ENCODE data around the gene PZP. TPM values are rescaled to one million over a fixed set of nuclear protein-coding genes. Genes with fewer than 3 reads are reported as not detected.

The PZP gene
- polyA plus RNA-seq, 1 donor from 2014 or later, result not detected

DNA sequence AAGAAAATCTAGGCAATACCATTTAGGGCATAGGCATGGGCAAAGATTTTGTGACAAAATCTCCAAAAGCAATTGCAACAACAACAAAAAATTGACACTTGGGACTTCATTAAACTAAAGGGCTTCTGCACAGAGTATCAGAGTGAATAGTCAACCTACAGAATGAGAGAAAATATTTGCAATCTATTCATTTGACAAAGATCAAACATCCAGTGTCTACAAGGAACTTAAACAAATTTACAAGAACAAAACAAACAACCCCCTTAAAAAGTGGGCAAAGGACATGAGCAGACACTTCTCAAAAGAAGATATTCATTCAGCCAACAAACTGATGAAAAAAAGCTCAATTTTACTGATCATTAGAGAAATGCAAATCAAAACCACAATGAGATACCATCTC, 44.1 kb upstream of the PZP start:
- Histone ChIP-seq H3K4me3 (ENCODE audit: low read length) (no peak overlapping the region), H3K27me3 (ENCODE audit: insufficient read depth, low read depth, low read length) (no peaks in the 10 kb centered on the region), H3K4me2 (ENCODE audit: low read length) (no peak overlapping the region), H3K36me3 (ENCODE audit: insufficient read depth, low read length) (no peaks in the 10 kb centered on the region), H4K20me1 (ENCODE audit: insufficient read depth) (no peaks in the 10 kb centered on the region), H3K79me2 (replicated peaks; ENCODE audit: insufficient read depth, low read length) (no peaks in the 10 kb centered on the region), H3K9me3 (ENCODE audit: low read length) (no peaks in the 10 kb centered on the region), H3K9ac (ENCODE audit: low read length) (no peak overlapping the region), H3K27ac (ENCODE audit: low read length) (no peak overlapping the region), H2AFZ (ENCODE audit: low read depth, low read length) (no peak overlapping the region), H3K9me2 (ENCODE audit: insufficient read depth, low read length) (no peaks in the 10 kb centered on the region), H3F3A (ENCODE audit: insufficient read depth, low read length, poor library complexity, severe bottlenecking) (no peaks in the 10 kb centered on the region)
- TF ChIP-seq EP300 (conservative IDR thresholded peaks at IDR 0.05; ENCODE audit: poor library complexity, severe bottlenecking), result no peak
- TF ChIP-seq, protein P1, sequence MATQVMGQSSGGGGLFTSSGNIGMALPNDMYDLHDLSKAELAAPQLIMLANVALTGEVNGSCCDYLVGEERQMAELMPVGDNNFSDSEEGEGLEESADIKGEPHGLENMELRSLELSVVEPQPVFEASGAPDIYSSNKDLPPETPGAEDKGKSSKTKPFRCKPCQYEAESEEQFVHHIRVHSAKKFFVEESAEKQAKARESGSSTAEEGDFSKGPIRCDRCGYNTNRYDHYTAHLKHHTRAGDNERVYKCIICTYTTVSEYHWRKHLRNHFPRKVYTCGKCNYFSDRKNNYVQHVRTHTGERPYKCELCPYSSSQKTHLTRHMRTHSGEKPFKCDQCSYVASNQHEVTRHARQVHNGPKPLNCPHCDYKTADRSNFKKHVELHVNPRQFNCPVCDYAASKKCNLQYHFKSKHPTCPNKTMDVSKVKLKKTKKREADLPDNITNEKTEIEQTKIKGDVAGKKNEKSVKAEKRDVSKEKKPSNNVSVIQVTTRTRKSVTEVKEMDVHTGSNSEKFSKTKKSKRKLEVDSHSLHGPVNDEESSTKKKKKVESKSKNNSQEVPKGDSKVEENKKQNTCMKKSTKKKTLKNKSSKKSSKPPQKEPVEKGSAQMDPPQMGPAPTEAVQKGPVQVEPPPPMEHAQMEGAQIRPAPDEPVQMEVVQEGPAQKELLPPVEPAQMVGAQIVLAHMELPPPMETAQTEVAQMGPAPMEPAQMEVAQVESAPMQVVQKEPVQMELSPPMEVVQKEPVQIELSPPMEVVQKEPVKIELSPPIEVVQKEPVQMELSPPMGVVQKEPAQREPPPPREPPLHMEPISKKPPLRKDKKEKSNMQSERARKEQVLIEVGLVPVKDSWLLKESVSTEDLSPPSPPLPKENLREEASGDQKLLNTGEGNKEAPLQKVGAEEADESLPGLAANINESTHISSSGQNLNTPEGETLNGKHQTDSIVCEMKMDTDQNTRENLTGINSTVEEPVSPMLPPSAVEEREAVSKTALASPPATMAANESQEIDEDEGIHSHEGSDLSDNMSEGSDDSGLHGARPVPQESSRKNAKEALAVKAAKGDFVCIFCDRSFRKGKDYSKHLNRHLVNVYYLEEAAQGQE (IDR thresholded peaks at IDR 0.05; ENCODE audit: borderline replicate concordance), result no peak
- no peak for TF ChIP-seq MXI1 (conservative IDR thresholded peaks at IDR 0.05; ENCODE audit: poor library complexity, severe bottlenecking)
- no peak for TF ChIP-seq RAD21 (conservative IDR thresholded peaks at IDR 0.05)
- no peak for TF ChIP-seq POLR2AphosphoS5 (IDR thresholded peaks at IDR 0.05)
- TF ChIP-seq CTCF (IDR thresholded peaks at IDR 0.05; ENCODE audit: poor library complexity, severe bottlenecking), result no peak
- no peak for TF ChIP-seq TAF1 (IDR thresholded peaks at IDR 0.05; ENCODE audit: low read depth)
- TF ChIP-seq SMC3 (conservative IDR thresholded peaks at IDR 0.05; ENCODE audit: poor library complexity), result no peak
- TF ChIP-seq EZH2 (IDR thresholded peaks at IDR 0.05; ENCODE audit: borderline replicate concordance, insufficient read depth, low read length, poor library complexity, severe bottlenecking), result no peak

DNA sequence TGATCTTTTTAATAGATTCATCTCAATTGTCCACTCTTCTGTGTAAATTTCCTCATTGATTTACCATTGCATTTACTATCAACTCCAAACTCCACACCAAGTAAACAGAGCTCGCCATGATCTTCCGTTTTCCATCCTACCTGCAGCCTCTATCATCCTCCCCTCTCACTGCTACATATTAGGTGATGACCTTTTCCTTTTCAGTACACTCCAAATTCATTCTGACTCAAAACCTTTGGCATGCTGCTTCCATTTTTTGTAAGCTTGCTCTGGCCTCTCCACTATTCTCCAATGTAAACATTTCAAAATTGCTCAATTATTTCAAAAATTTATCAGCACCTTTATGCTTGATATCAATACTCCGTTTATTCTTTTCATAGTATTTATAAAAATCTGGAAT, 40.2 kb upstream of the PZP start:
- Histone ChIP-seq H3K9me2 (ENCODE audit: insufficient read depth, low read length) (no peaks in the 10 kb centered on the region), H4K20me1 (ENCODE audit: insufficient read depth) (no peaks in the 10 kb centered on the region), H3K27me3 (ENCODE audit: insufficient read depth, low read depth, low read length) (no peaks in the 10 kb centered on the region), H3K36me3 (ENCODE audit: insufficient read depth, low read length) (no peaks in the 10 kb centered on the region), H3K9ac (ENCODE audit: low read length) (no peak overlapping the region), H3K27ac (ENCODE audit: low read length) (no peak overlapping the region), H3F3A (ENCODE audit: insufficient read depth, low read length, poor library complexity, severe bottlenecking) (no peaks in the 10 kb centered on the region), H3K4me3 (ENCODE audit: low read length) (no peak overlapping the region), H3K4me2 (ENCODE audit: low read length) (no peak overlapping the region), H3K79me2 (replicated peaks; ENCODE audit: insufficient read depth, low read length) (no peaks in the 10 kb centered on the region), H3K9me3 (ENCODE audit: low read length) (no peaks in the 10 kb centered on the region), H2AFZ (ENCODE audit: low read depth, low read length) (no peak overlapping the region)
- TF ChIP-seq EZH2 (IDR thresholded peaks at IDR 0.05; ENCODE audit: borderline replicate concordance, insufficient read depth, low read length, poor library complexity, severe bottlenecking) (no peak), MXI1 (conservative IDR thresholded peaks at IDR 0.05; ENCODE audit: poor library complexity, severe bottlenecking) (no peak), CTCF (IDR thresholded peaks at IDR 0.05; ENCODE audit: poor library complexity, severe bottlenecking) (no peak), POLR2AphosphoS5 (IDR thresholded peaks at IDR 0.05) (no peak), EP300 (conservative IDR thresholded peaks at IDR 0.05; ENCODE audit: poor library complexity, severe bottlenecking) (no peak), SMC3 (conservative IDR thresholded peaks at IDR 0.05; ENCODE audit: poor library complexity) (no peak)
- TF ChIP-seq, protein P1 (IDR thresholded peaks at IDR 0.05; ENCODE audit: borderline replicate concordance), result no peak
